Fibroblast of gingiva (primary cell): ENCODE results near the gene SMG7.

Experiments used
- DNase-seq: peaks from one replicate; pipeline ENCODE4 v3.0.0-alpha.2; 2011; ENCODE audit warnings: low read depth

SMG7 gene

GRCh38 chr1:183515002-183515689 is 42.8 kb downstream of the SMG7 start:
- peak; percentile 79 for DNase-seq

GRCh38 chr1:183516725-183517124 is 44.4 kb downstream of the SMG7 start:
- DNase-seq: no peak

GRCh38 chr1:183517401-183517800 is 45.1 kb downstream of the SMG7 start:
- no peak for DNase-seq

GRCh38 chr1:183520379-183520778 is 48.1 kb downstream of the SMG7 start:
- DNase-seq: no peak

GRCh38 chr1:183522104-183522503 is 49.8 kb downstream of the SMG7 start:
- DNase-seq: no peak

- DNase-seq: no peak
Observed at GRCh38 chr1:183528577-183528976, 56.3 kb downstream of the SMG7 start.

GRCh38 chr1:183533617-183534174 is 61.4 kb downstream of the SMG7 start:
- DNase-seq: no peak

GRCh38 chr1:183537405-183537804 is 65.1 kb downstream of the SMG7 start:
- DNase-seq: no peak

GRCh38 chr1:183543619-183544204 is 71.4 kb downstream of the SMG7 start:
- peak; percentile 65 for DNase-seq

- DNase-seq: no peak
Observed at GRCh38 chr1:183544598-183545297, 72.4 kb downstream of the SMG7 start.

- DNase-seq: no peak
Observed at GRCh38 chr1:183546427-183546826, 74.1 kb downstream of the SMG7 start.

GRCh38 chr1:183548116-183548515 is 75.8 kb downstream of the SMG7 start:
- no peak for DNase-seq

- DNase-seq: no peak
Observed at GRCh38 chr1:183550915-183551314, 78.6 kb downstream of the SMG7 start.

GRCh38 chr1:183551924-183552323 is 79.6 kb downstream of the SMG7 start:
- DNase-seq: no peak

GRCh38 chr1:183552441-183552840 is 80.1 kb downstream of the SMG7 start:
- no peak for DNase-seq

GRCh38 chr1:183552891-183553290 is 80.6 kb downstream of the SMG7 start:
- DNase-seq: no peak

- DNase-seq: no peak
Observed at GRCh38 chr1:183553331-183553730, 81.0 kb downstream of the SMG7 start.

- no peak for DNase-seq
Observed at GRCh38 chr1:183553764-183554163, 81.5 kb downstream of the SMG7 start.

- no peak for DNase-seq
Observed at GRCh38 chr1:183554577-183554976, 82.3 kb downstream of the SMG7 start.

GRCh38 chr1:183559061-183559460 is 86.8 kb downstream of the SMG7 start:
- no peak for DNase-seq

GRCh38 chr1:183562701-183563100 is 90.4 kb downstream of the SMG7 start:
- DNase-seq: no peak

- no peak for DNase-seq
Observed at GRCh38 chr1:183565261-183565660, 93.0 kb downstream of the SMG7 start.

GRCh38 chr1:183566026-183566425 is 93.7 kb downstream of the SMG7 start:
- DNase-seq: no peak
